ENCODE data around the gene SFMBT2. TPM values are rescaled to one million over a fixed set of nuclear protein-coding genes. Genes with fewer than 3 reads are reported as not detected.

SFMBT2 gene
- total RNA-seq, 2 experiments from 2014 or later = 7.9 to 8.3 TPM

- BruUV-seq (replicated peaks) = no TSS peak
- H3K4me3 ChIP-seq (ENCODE audit: low read depth, low read length, poor library complexity, severe bottlenecking) = no peak overlapping the region
- no peak overlapping the region for H3K27ac ChIP-seq (ENCODE audit: low read depth, low read length, poor library complexity, severe bottlenecking)
- no peaks in the 10 kb centered on the region for H3K79me2 ChIP-seq (ENCODE audit: insufficient read depth, low read depth, low read length)
- H3K4me1 ChIP-seq (ENCODE audit: insufficient read depth, low read length, poor library complexity, severe bottlenecking) = no peaks in the 10 kb centered on the region
- TF ChIP-seq CTCF (conservative IDR thresholded peaks at IDR 0.05; ENCODE audit: low read length) = no peak
- TF ChIP-seq EZH2phosphoT487 (IDR thresholded peaks at IDR 0.05; ENCODE audit: borderline replicate concordance, low read depth, low read length) = no peak
- no peak for DNase-seq (ENCODE audit: low spot score)
- H4K20me1 ChIP-seq (ENCODE audit: insufficient read depth, low read length) = no peaks in the 10 kb centered on the region
- no peaks in the 10 kb centered on the region for H3K9me2 ChIP-seq (ENCODE audit: insufficient read depth, low read length)
- no peak overlapping the region for H2AFZ ChIP-seq (ENCODE audit: low read length)
- POLR2A ChIA-PET = interaction anchor here (1.2 to 1.3 kb wide), 3 partner anchors 12 to 16 kb away, joined by 3 to 5 read pairs (median 3); no protein-coding TSS in a partner anchor
- no peaks in the 10 kb centered on the region for H3K9me3 ChIP-seq (ENCODE audit: low read length)
- peaks cover 32% of the 10 kb centered on the region for H3K36me3 ChIP-seq (ENCODE audit: insufficient read depth, low read length)
- intact Hi-C loops (cut with micrococcal nuclease; ENCODE audit: unreplicated experiment) = no loop called here
- H3K4me2 ChIP-seq (ENCODE audit: low read length) = no peak overlapping the region
- CTCF ChIA-PET (ENCODE audit: unreplicated experiment) = no interaction called here
Measured at GRCh38 chr10:7199152-7199760, 211.6 kb downstream of the SFMBT2 start.

GRCh38 chr10:7196284-7196683 lies 214.6 kb downstream of the SFMBT2 start:
- DNase-seq (ENCODE audit: low spot score) = no peak
- ChIA-PET CTCF (ENCODE audit: unreplicated experiment) (no interaction called here), POLR2A (no interaction called here)
- no peak overlapping the region for H3K27ac ChIP-seq (ENCODE audit: low read depth, low read length, poor library complexity, severe bottlenecking)
- H3K36me3 ChIP-seq (ENCODE audit: insufficient read depth, low read length) = peaks cover 26% of the 10 kb centered on the region
- intact Hi-C loops (cut with micrococcal nuclease; ENCODE audit: unreplicated experiment) = no loop called here
- H3K9me2 ChIP-seq (ENCODE audit: insufficient read depth, low read length) = no peaks in the 10 kb centered on the region
- no peak overlapping the region for H3K4me3 ChIP-seq (ENCODE audit: low read depth, low read length, poor library complexity, severe bottlenecking)
- H3K4me2 ChIP-seq (ENCODE audit: low read length) = no peak overlapping the region
- no peak overlapping the region for H2AFZ ChIP-seq (ENCODE audit: low read length)
- no peaks in the 10 kb centered on the region for H3K79me2 ChIP-seq (ENCODE audit: insufficient read depth, low read depth, low read length)
- H3K9me3 ChIP-seq (ENCODE audit: low read length) = no peaks in the 10 kb centered on the region
- BruUV-seq (replicated peaks) = no TSS peak
- H3K4me1 ChIP-seq (ENCODE audit: insufficient read depth, low read length, poor library complexity, severe bottlenecking) = peaks cover 7% of the 10 kb centered on the region
- no peak for TF ChIP-seq EZH2phosphoT487 (IDR thresholded peaks at IDR 0.05; ENCODE audit: borderline replicate concordance, low read depth, low read length)
- no peak for TF ChIP-seq CTCF (conservative IDR thresholded peaks at IDR 0.05; ENCODE audit: low read length)
- H4K20me1 ChIP-seq (ENCODE audit: insufficient read depth, low read length) = no peaks in the 10 kb centered on the region

GRCh38 chr10:7195118-7195517 lies 215.7 kb downstream of the SFMBT2 start:
- intact Hi-C loops (cut with micrococcal nuclease; ENCODE audit: unreplicated experiment) = no loop called here
- BruUV-seq (replicated peaks) = no TSS peak
- peaks cover 7% of the 10 kb centered on the region for H3K4me1 ChIP-seq (ENCODE audit: insufficient read depth, low read length, poor library complexity, severe bottlenecking)
- H2AFZ ChIP-seq (ENCODE audit: low read length) = no peak overlapping the region
- no peaks in the 10 kb centered on the region for H3K79me2 ChIP-seq (ENCODE audit: insufficient read depth, low read depth, low read length)
- H4K20me1 ChIP-seq (ENCODE audit: insufficient read depth, low read length) = no peaks in the 10 kb centered on the region
- H3K4me2 ChIP-seq (ENCODE audit: low read length) = no peak overlapping the region
- ChIA-PET CTCF (ENCODE audit: unreplicated experiment) (no interaction called here), POLR2A (interaction anchor here (0.5 kb wide), 1 partner anchor 59 kb away, joined by 3 read pairs; no protein-coding TSS in a partner anchor)
- peaks cover 26% of the 10 kb centered on the region for H3K36me3 ChIP-seq (ENCODE audit: insufficient read depth, low read length)
- no peaks in the 10 kb centered on the region for H3K9me2 ChIP-seq (ENCODE audit: insufficient read depth, low read length)
- no peak overlapping the region for H3K4me3 ChIP-seq (ENCODE audit: low read depth, low read length, poor library complexity, severe bottlenecking)
- TF ChIP-seq CTCF (conservative IDR thresholded peaks at IDR 0.05; ENCODE audit: low read length) (no peak), EZH2phosphoT487 (IDR thresholded peaks at IDR 0.05; ENCODE audit: borderline replicate concordance, low read depth, low read length) (no peak)
- H3K9me3 ChIP-seq (ENCODE audit: low read length) = no peaks in the 10 kb centered on the region
- DNase-seq (ENCODE audit: low spot score) = no peak
- no peak overlapping the region for H3K27ac ChIP-seq (ENCODE audit: low read depth, low read length, poor library complexity, severe bottlenecking)

All from OCI-LY7 (cell line).